HCT116 (cell line): Measurements from ENCODE around the gene UBE2D2. TPM values are rescaled to one million over a fixed set of nuclear protein-coding genes. Genes with fewer than 3 reads are reported as not detected.

Experiments
- ATAC-seq: fragments of 200-7000 bp; cut with Tn5 transposase; 2 replicates; pipeline ENCODE4 v1.9.1; 2020; ENCODE audit warnings: mild to moderate bottlenecking, moderate library complexity
- BruUV-seq: library from RNA; stranded (reverse); fragments of 400-500 nt; replicated peaks from 2 replicates; lab custom pipeline; 2021; lab: Mats Ljungman, UMichigan
- CTCF ChIA-PET: fragments of 300-600 bp; sonication (Branson Sonifier 250); formaldehyde crosslinking; loops from one replicate; lab custom pipeline; 2021; ENCODE audit warnings: antibody characterized with exemption; lab: Charles Lee
- POLR2A ChIA-PET: fragments of 300-600, 350-600 bp; sonication (Branson Sonifier 250); formaldehyde crosslinking; loops from one replicate; lab custom pipeline; 2021; ENCODE audit warnings: antibody characterized with exemption; lab: Charles Lee
- RAD21 ChIA-PET, 2 experiments: fragments of 300-600 bp; sonication (Branson Sonifier 250); formaldehyde crosslinking; loops; one replicate each; lab custom pipeline; 2023; ENCODE audit warnings: low total read pairs in 2 of 2; ENCODE audit not compliant: uncharacterized antibody in 2 of 2, unreplicated experiment in 2 of 2, low non-redundant PET in 1 of 2; lab: Charles Lee
- DNase-seq: peaks from one replicate; pipeline ENCODE4 v3.0.0-alpha.2; 2010; ENCODE audit warnings: low read depth, low spot score
- H2AFZ ChIP-seq: fragments of 200-600 bp; shearing (Covaris generic), sonication (generic); 2 replicates; pipeline ENCODE4 v1.6.1; 2017; ENCODE audit warnings: low read depth, mixed run types, mixed read lengths, antibody characterized with exemption, low read length; ENCODE audit not compliant: poor library complexity, severe bottlenecking
- H3K27ac ChIP-seq: 2 replicates; pipeline ENCODE4 v1.5.1; 2012; ENCODE audit warnings: low read depth, low read length
- H3K27me3 ChIP-seq: fragments of 200-600 bp; sonication (generic); 2 replicates; pipeline ENCODE4 v1.6.1; 2016; ENCODE audit warnings: mixed run types, low read length, mixed read lengths; ENCODE audit not compliant: insufficient read depth
- H3K36me3 ChIP-seq, 2 experiments: fragments of 200-500 bp in 1 of 2; fragments of 200-600 bp in 1 of 2; sonication (Bioruptor generic) in 1 of 2; sonication (generic) in 1 of 2; 2 replicates each; pipeline versions ENCODE4 v1.5.1 to v1.6.1; 2014 to 2016; ENCODE audit warnings: low read length in 2 of 2, inconsistent platforms in 1 of 2, mixed read lengths in 1 of 2, mixed run types in 1 of 2; ENCODE audit not compliant: insufficient read depth in 2 of 2, control insufficient read depth in 1 of 2
- H3K4me1 ChIP-seq, 2 experiments: fragments of 200-600 bp in 1 of 2; sonication (generic) in 1 of 2; 2 replicates each; pipeline versions ENCODE4 v1.5.1 to v1.6.1; 2012 to 2017; ENCODE audit warnings: low read length in 2 of 2, inconsistent platforms in 1 of 2, mild to moderate bottlenecking in 1 of 2, mixed read lengths in 1 of 2, mixed run types in 1 of 2, moderate library complexity in 1 of 2; ENCODE audit not compliant: insufficient read depth in 2 of 2, control insufficient read depth in 1 of 2
- H3K4me2 ChIP-seq: fragments of 200-600 bp; sonication (generic); 2 replicates; pipeline ENCODE4 v1.6.1; 2017; ENCODE audit warnings: mixed run types, low read length, mixed read lengths
- H3K4me3 ChIP-seq, 2 experiments: fragments of 200-600 bp in 1 of 2; sonication (generic) in 1 of 2; replicated peaks in 1 of 2; 2 replicates each; pipeline ENCODE4 v1.5.1; 2011 to 2016; ENCODE audit warnings: low read length in 2 of 2, control low read depth in 1 of 2, low read depth in 1 of 2, mild to moderate bottlenecking in 1 of 2, mixed read lengths in 1 of 2, mixed run types in 1 of 2
- H3K79me2 ChIP-seq: fragments of 200-600 bp; sonication (generic); 2 replicates; pipeline ENCODE4 v1.6.1; 2017; ENCODE audit warnings: mild to moderate bottlenecking, mixed run types, low read length, moderate library complexity, mixed read lengths; ENCODE audit not compliant: insufficient read depth
- H3K9ac ChIP-seq: fragments of 200-600 bp; sonication (generic); 2 replicates; pipeline ENCODE4 v1.6.1; 2016; ENCODE audit warnings: low read length, mixed read lengths
- H3K9me2 ChIP-seq: fragments of 200-600 bp; sonication (generic), shearing (Covaris generic); 2 replicates; pipeline ENCODE4 v1.6.1; 2017; ENCODE audit warnings: mixed run types, mild to moderate bottlenecking, moderate library complexity; ENCODE audit not compliant: insufficient read depth
- H3K9me3 ChIP-seq, 2 experiments: fragments of 200-500 bp in 1 of 2; fragments of 200-600 bp in 1 of 2; sonication (Bioruptor generic) in 1 of 2; sonication (generic) in 1 of 2; 2 replicates each; pipeline ENCODE4 v1.6.1; 2014 to 2017; ENCODE audit warnings: low read length in 2 of 2, mixed read lengths in 2 of 2, inconsistent platforms in 1 of 2, low read depth in 1 of 2, mild to moderate bottlenecking in 1 of 2, mixed run types in 1 of 2, moderate library complexity in 1 of 2; ENCODE audit not compliant: control insufficient read depth in 1 of 2, insufficient read depth in 1 of 2
- H4K20me1 ChIP-seq: fragments of 200-600 bp; sonication (generic), shearing (Covaris generic); 2 replicates; pipeline ENCODE4 v1.6.1; 2017; ENCODE audit warnings: mixed run types, mild to moderate bottlenecking, moderate library complexity; ENCODE audit not compliant: insufficient read depth
- CBX3 ChIP-seq: IDR thresholded peaks from 2 replicates; pipeline ENCODE4 v1.6.1; 2012; ENCODE audit warnings: low read depth
- CTCF ChIP-seq, 3 experiments: fragments of 200-600 bp in 1 of 3; sonication (generic) in 1 of 3; IDR thresholded peaks in 2 of 3; conservative IDR thresholded peaks in 1 of 3; 2 replicates each; pipeline ENCODE4 v1.5.1; 2012 to 2017; ENCODE audit warnings: low read depth in 2 of 3, low read length in 2 of 3, antibody characterized with exemption in 1 of 3, borderline replicate concordance in 1 of 3, control low read depth in 1 of 3, mild to moderate bottlenecking in 1 of 3, mixed read lengths in 1 of 3, mixed run types in 1 of 3, moderate library complexity in 1 of 3; ENCODE audit not compliant: insufficient read depth in 1 of 3
- EGR1 ChIP-seq: IDR thresholded peaks from 2 replicates; pipeline ENCODE4 v1.6.1; 2012; ENCODE audit warnings: low read depth
- ELF1 ChIP-seq: IDR thresholded peaks from 2 replicates; pipeline ENCODE4 v1.6.1; 2012; ENCODE audit warnings: low read depth, borderline replicate concordance
- EZH2 ChIP-seq: fragments of 200-600 bp; sonication (generic); IDR thresholded peaks from 2 replicates; pipeline ENCODE4 v1.6.1; 2017; ENCODE audit warnings: antibody characterized with exemption, mixed run types
- EZH2phosphoT487 ChIP-seq: fragments of 200-600 bp; IDR thresholded peaks from 2 replicates; pipeline ENCODE4 v1.6.1; 2018; ENCODE audit warnings: antibody characterized with exemption, borderline replicate concordance
- POLR2A ChIP-seq: IDR thresholded peaks from 2 replicates; pipeline ENCODE4 v1.7.0; 2011; ENCODE audit warnings: borderline replicate concordance; ENCODE audit not compliant: insufficient read depth, insufficient read length; ENCODE audit errors: extremely low read depth
- RAD21 ChIP-seq: IDR thresholded peaks from 2 replicates; pipeline ENCODE4 v1.6.1; 2012; ENCODE audit warnings: low read depth, mild to moderate bottlenecking
- SP1 ChIP-seq: IDR thresholded peaks from 2 replicates; pipeline ENCODE4 v1.6.1; 2012; ENCODE audit warnings: low read depth
- SRF ChIP-seq: IDR thresholded peaks from 2 replicates; pipeline ENCODE4 v1.6.1; 2012; ENCODE audit warnings: low read depth
- ZFX ChIP-seq: fragments of 450-650 bp; IDR thresholded peaks from 2 replicates; pipeline ENCODE4 v1.6.1; 2017
- ZNF274 ChIP-seq: fragments of 200-500 bp; sonication (Bioruptor generic); IDR thresholded peaks from 2 replicates; pipeline ENCODE4 v1.6.1; 2014; ENCODE audit warnings: mild to moderate bottlenecking, low read depth, low read length, inconsistent platforms
- intact Hi-C: fragments of 100-400 bp; cut with micrococcal nuclease; formaldehyde crosslinking; loops from 2 replicates; pipeline ENCODE4 v1.10.0; 2022
- total RNA-seq: library from RNA; stranded (reverse); gene quantifications from one replicate; pipeline ENCODE4 v1.2.1, GENCODE V29; 2021; ENCODE audit not compliant: unreplicated experiment
- TF ChIP-seq, protein P1 (sequence below): IDR thresholded peaks from 2 replicates; pipeline ENCODE4 v1.6.1; 2011; ENCODE audit warnings: mild to moderate bottlenecking, low read length, moderate library complexity; ENCODE audit not compliant: insufficient replicate concordance; ENCODE audit errors: extremely low read depth

The UBE2D2 gene
- total RNA-seq, 1 experiment from 2014 or later = 140 TPM

GRCh38 chr5:139645430-139645871, 84.3 kb downstream of the UBE2D2 start:
- POLR2A ChIA-PET = no interaction called here
- H3K9me3 ChIP-seq = no peaks in the 10 kb centered on the region
- RAD21 ChIA-PET = no interaction called here
- no peak for TF ChIP-seq ELF1
- no peak for TF ChIP-seq SP1
- TF ChIP-seq, protein P1, sequence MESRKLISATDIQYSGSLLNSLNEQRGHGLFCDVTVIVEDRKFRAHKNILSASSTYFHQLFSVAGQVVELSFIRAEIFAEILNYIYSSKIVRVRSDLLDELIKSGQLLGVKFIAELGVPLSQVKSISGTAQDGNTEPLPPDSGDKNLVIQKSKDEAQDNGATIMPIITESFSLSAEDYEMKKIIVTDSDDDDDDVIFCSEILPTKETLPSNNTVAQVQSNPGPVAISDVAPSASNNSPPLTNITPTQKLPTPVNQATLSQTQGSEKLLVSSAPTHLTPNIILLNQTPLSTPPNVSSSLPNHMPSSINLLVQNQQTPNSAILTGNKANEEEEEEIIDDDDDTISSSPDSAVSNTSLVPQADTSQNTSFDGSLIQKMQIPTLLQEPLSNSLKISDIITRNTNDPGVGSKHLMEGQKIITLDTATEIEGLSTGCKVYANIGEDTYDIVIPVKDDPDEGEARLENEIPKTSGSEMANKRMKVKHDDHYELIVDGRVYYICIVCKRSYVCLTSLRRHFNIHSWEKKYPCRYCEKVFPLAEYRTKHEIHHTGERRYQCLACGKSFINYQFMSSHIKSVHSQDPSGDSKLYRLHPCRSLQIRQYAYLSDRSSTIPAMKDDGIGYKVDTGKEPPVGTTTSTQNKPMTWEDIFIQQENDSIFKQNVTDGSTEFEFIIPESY = no peak
- TF ChIP-seq ZNF274 = no peak
- TF ChIP-seq EZH2phosphoT487 = no peak
- TF ChIP-seq SRF = no peak
- no peak for TF ChIP-seq EZH2
- no peak for TF ChIP-seq EGR1
- no peak for TF ChIP-seq RAD21
- TF ChIP-seq CTCF (IDR thresholded peaks at IDR 0.05 in 2 of 3, conservative IDR thresholded peaks at IDR 0.05 in 1 of 3; ENCODE audit: borderline replicate concordance in 1 of 3, insufficient read depth in 1 of 3, low read depth in 2 of 3, low read length in 2 of 3) = no peak
- TF ChIP-seq ZFX = no peak
- no peak for TF ChIP-seq POLR2A
- TF ChIP-seq CBX3 = no peak
- intact Hi-C loops = no loop called here
- H3K4me3 ChIP-seq = no peak overlapping the region
- H2AFZ ChIP-seq = no peak overlapping the region
- H4K20me1 ChIP-seq = no peaks in the 10 kb centered on the region
- no TSS peak for BruUV-seq
- peaks cover 40 to 63% of the 10 kb centered on the region in 2 experiments for H3K4me1 ChIP-seq
- peaks cover 20% of the 10 kb centered on the region for H3K79me2 ChIP-seq
- H3K27me3 ChIP-seq = no peaks in the 10 kb centered on the region
- no peaks in the 10 kb centered on the region for H3K9me2 ChIP-seq
- H3K27ac ChIP-seq = no peak overlapping the region
- ATAC-seq (no peak), DNase-seq (no peak)
- no peak overlapping the region for H3K4me2 ChIP-seq
- CTCF ChIA-PET = interaction anchor here (1.2 kb wide), 1 partner anchor 10 kb away, joined by 3 read pairs; no protein-coding TSS in a partner anchor
- no peak overlapping the region for H3K9ac ChIP-seq
- H3K36me3 ChIP-seq = no peaks in the 10 kb centered on the region
